ENCODE measurements around the gene MESD. TPM values are rescaled to one million over a fixed set of nuclear protein-coding genes. Genes with fewer than 3 reads are reported as not detected.

Gene MESD
- 25.5 TPM for polyA plus RNA-seq (2013, experiment 1 of 2)
- polyA plus RNA-seq (2013, experiment 2 of 2) = 26.4 TPM

GRCh38 chr15:80989518-80990478 lies at the start of gene MESD:
TSS of gene MESD (minus strand) at chr15:80989819. CDS start at chr15:80989791, 28 bp downstream.
- peak within 1 kb of the TSS; percentile 79 for H3K27ac ChIP-seq (ENCODE audit: low read depth, low read length, severe bottlenecking)
- H3K4me1 ChIP-seq (ENCODE audit: control insufficient read depth, insufficient read depth, low read length, poor library complexity, severe bottlenecking) = peaks cover 6% of the 10 kb centered on the region
- H3K36me3 ChIP-seq (ENCODE audit: control insufficient read depth, insufficient read depth, low read length) = peaks cover 4% of the 10 kb centered on the region
- H3K9me3 ChIP-seq (ENCODE audit: control insufficient read depth, low read length) = no peaks in the 10 kb centered on the region
- H3K4me3 ChIP-seq (ENCODE audit: extremely low read depth, insufficient read depth, low read length, poor library complexity, severe bottlenecking) = peak within 1 kb of the TSS; percentile 82
- 6 to 7% methylated on average over 40 to 42 of the region's 63 CpGs for WGBS, 2 experiments (ENCODE audit: insufficient coverage in 2 of 2)

DNA sequence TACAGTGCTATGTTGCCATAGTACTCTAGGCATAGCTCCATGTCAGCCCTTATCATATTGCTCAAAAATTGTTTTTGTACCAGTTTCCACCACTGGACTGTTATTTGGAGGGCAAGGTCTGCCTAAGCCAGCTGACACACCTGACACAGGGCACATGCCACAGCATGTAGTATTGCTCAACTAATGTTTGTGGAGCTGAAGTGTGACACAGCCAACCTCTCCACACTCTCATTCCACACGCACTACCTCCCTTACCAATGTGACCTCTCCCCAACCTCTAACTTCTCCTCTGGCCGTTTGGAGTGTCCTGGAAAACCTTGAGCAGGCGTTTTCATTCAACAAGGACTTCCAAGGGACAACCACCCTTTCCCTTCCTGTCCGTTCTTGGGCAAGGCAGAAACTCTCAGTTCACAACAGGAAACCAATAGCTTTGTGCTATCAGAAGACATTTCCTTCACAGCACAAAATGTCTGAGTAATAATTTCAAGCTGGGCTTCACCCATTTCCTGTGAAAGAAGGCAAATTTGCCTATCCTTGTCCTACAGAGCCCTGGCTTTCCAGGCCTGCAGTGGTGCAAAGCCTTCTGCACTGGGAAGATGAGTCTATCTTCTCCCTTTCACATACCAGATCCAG lies 49.5 kb upstream of the MESD start:
- Histone ChIP-seq H3K9me3 (ENCODE audit: control insufficient read depth, low read length) (no peaks in the 10 kb centered on the region), H3K27ac (ENCODE audit: low read depth, low read length, severe bottlenecking) (no peak overlapping the region), H3K4me3 (ENCODE audit: extremely low read depth, insufficient read depth, low read length, poor library complexity, severe bottlenecking) (no peak overlapping the region), H3K4me1 (ENCODE audit: control insufficient read depth, insufficient read depth, low read length, poor library complexity, severe bottlenecking) (no peaks in the 10 kb centered on the region), H3K36me3 (ENCODE audit: control insufficient read depth, insufficient read depth, low read length) (no peaks in the 10 kb centered on the region)
- 85 to 100% methylated on average over 1 to 4 of the region's 4 CpGs for WGBS, 2 experiments (ENCODE audit: insufficient coverage in 2 of 2)

- no peak overlapping the region for H3K4me3 ChIP-seq (ENCODE audit: extremely low read depth, insufficient read depth, low read length, poor library complexity, severe bottlenecking)
- WGBS, 2 experiments (ENCODE audit: insufficient coverage in 2 of 2) = 94 to 97% methylated on average over 7 to 8 of the region's 14 CpGs
- H3K36me3 ChIP-seq (ENCODE audit: control insufficient read depth, insufficient read depth, low read length) = no peaks in the 10 kb centered on the region
- H3K9me3 ChIP-seq (ENCODE audit: control insufficient read depth, low read length) = no peaks in the 10 kb centered on the region
- H3K4me1 ChIP-seq (ENCODE audit: control insufficient read depth, insufficient read depth, low read length, poor library complexity, severe bottlenecking) = no peaks in the 10 kb centered on the region
- no peak overlapping the region for H3K27ac ChIP-seq (ENCODE audit: low read depth, low read length, severe bottlenecking)
These were observed 48.5 kb upstream of the MESD start for GRCh38 chr15:81037952-81038743.

GRCh38 chr15:81033508-81033907 lies 43.9 kb upstream of the MESD start:
- Histone ChIP-seq H3K27ac (ENCODE audit: low read depth, low read length, severe bottlenecking) (peak overlapping the region; percentile 26), H3K9me3 (ENCODE audit: control insufficient read depth, low read length) (no peaks in the 10 kb centered on the region), H3K4me1 (ENCODE audit: control insufficient read depth, insufficient read depth, low read length, poor library complexity, severe bottlenecking) (no peaks in the 10 kb centered on the region), H3K4me3 (ENCODE audit: extremely low read depth, insufficient read depth, low read length, poor library complexity, severe bottlenecking) (no peak overlapping the region), H3K36me3 (ENCODE audit: control insufficient read depth, insufficient read depth, low read length) (no peaks in the 10 kb centered on the region)
- 55 to 89% methylated on average over 2 of the region's 2 CpGs for whole genome bisulfite sequencing, 2 experiments (ENCODE audit: insufficient coverage in 2 of 2)

GRCh38 chr15:81032818-81033217 lies 43.2 kb upstream of the MESD start:
- H3K36me3 ChIP-seq (ENCODE audit: control insufficient read depth, insufficient read depth, low read length) = no peaks in the 10 kb centered on the region
- H3K4me1 ChIP-seq (ENCODE audit: control insufficient read depth, insufficient read depth, low read length, poor library complexity, severe bottlenecking) = no peaks in the 10 kb centered on the region
- no peak overlapping the region for H3K27ac ChIP-seq (ENCODE audit: low read depth, low read length, severe bottlenecking)
- H3K4me3 ChIP-seq (ENCODE audit: extremely low read depth, insufficient read depth, low read length, poor library complexity, severe bottlenecking) = no peak overlapping the region
- no peaks in the 10 kb centered on the region for H3K9me3 ChIP-seq (ENCODE audit: control insufficient read depth, low read length)
- no CpG with 5 or more reads among the region's 1 CpG for WGBS, 2 experiments (ENCODE audit: insufficient coverage in 2 of 2)

DNA sequence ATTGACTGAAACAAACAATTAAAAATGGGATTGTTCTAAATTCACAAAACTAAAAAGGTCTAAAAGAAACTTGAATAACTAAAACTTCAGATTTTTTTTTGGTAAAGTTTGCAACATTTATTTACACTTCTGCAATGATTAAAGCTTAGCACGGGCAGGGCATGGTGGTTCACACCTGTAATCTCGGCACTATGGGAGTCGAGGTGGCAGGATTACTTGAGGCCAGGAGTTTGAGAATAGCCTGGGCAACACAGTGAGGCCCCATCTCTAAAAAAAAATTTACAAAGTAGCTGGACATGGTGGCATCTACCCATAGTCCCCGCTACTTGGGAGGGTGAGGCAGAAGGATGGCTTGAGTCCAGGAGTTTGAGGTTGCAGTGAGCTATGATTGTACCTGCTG lies 42.7 kb upstream of the MESD start:
- 85 to 94% methylated on average over 2 to 3 of the region's 4 CpGs for WGBS, 2 experiments (ENCODE audit: insufficient coverage in 2 of 2)
- Histone ChIP-seq H3K9me3 (ENCODE audit: control insufficient read depth, low read length) (no peaks in the 10 kb centered on the region), H3K36me3 (ENCODE audit: control insufficient read depth, insufficient read depth, low read length) (no peaks in the 10 kb centered on the region), H3K27ac (ENCODE audit: low read depth, low read length, severe bottlenecking) (no peak overlapping the region), H3K4me1 (ENCODE audit: control insufficient read depth, insufficient read depth, low read length, poor library complexity, severe bottlenecking) (no peaks in the 10 kb centered on the region), H3K4me3 (ENCODE audit: extremely low read depth, insufficient read depth, low read length, poor library complexity, severe bottlenecking) (no peak overlapping the region)

DNA sequence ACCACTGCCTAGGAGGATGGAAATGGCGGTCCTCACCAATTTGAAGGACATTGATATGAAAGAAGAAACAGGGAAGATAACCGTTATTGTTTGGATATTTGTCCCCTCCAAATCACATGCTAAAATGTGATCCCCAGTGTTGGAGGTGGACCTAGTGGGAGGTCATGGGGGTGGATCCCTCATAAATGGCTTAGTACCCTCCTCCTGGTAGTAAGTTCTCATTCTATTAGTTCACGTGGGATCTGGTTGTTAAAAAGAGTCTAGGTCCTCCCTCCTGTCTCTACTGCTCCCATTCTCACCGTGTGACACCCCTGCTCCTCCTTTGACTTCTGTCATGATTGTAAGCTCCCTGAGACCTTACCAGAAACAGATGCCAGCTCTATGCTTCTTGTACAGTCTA lies 41.6 kb upstream of the MESD start:
- no peaks in the 10 kb centered on the region for H3K36me3 ChIP-seq (ENCODE audit: control insufficient read depth, insufficient read depth, low read length)
- no peak overlapping the region for H3K4me3 ChIP-seq (ENCODE audit: extremely low read depth, insufficient read depth, low read length, poor library complexity, severe bottlenecking)
- no peak overlapping the region for H3K27ac ChIP-seq (ENCODE audit: low read depth, low read length, severe bottlenecking)
- 89 to 91% methylated on average over 3 to 4 of the region's 4 CpGs for WGBS, 2 experiments (ENCODE audit: insufficient coverage in 2 of 2)
- no peaks in the 10 kb centered on the region for H3K9me3 ChIP-seq (ENCODE audit: control insufficient read depth, low read length)
- peaks cover 3% of the 10 kb centered on the region for H3K4me1 ChIP-seq (ENCODE audit: control insufficient read depth, insufficient read depth, low read length, poor library complexity, severe bottlenecking)

GRCh38 chr15:81030301-81030750 lies 40.7 kb upstream of the MESD start:
- WGBS, 2 experiments (ENCODE audit: insufficient coverage in 2 of 2) = 92 to 93% methylated on average over 2 of the region's 3 CpGs
- Histone ChIP-seq H3K9me3 (ENCODE audit: control insufficient read depth, low read length) (no peaks in the 10 kb centered on the region), H3K36me3 (ENCODE audit: control insufficient read depth, insufficient read depth, low read length) (no peaks in the 10 kb centered on the region), H3K4me3 (ENCODE audit: extremely low read depth, insufficient read depth, low read length, poor library complexity, severe bottlenecking) (no peak overlapping the region), H3K27ac (ENCODE audit: low read depth, low read length, severe bottlenecking) (no peak overlapping the region), H3K4me1 (ENCODE audit: control insufficient read depth, insufficient read depth, low read length, poor library complexity, severe bottlenecking) (peaks cover 3% of the 10 kb centered on the region)

DNA sequence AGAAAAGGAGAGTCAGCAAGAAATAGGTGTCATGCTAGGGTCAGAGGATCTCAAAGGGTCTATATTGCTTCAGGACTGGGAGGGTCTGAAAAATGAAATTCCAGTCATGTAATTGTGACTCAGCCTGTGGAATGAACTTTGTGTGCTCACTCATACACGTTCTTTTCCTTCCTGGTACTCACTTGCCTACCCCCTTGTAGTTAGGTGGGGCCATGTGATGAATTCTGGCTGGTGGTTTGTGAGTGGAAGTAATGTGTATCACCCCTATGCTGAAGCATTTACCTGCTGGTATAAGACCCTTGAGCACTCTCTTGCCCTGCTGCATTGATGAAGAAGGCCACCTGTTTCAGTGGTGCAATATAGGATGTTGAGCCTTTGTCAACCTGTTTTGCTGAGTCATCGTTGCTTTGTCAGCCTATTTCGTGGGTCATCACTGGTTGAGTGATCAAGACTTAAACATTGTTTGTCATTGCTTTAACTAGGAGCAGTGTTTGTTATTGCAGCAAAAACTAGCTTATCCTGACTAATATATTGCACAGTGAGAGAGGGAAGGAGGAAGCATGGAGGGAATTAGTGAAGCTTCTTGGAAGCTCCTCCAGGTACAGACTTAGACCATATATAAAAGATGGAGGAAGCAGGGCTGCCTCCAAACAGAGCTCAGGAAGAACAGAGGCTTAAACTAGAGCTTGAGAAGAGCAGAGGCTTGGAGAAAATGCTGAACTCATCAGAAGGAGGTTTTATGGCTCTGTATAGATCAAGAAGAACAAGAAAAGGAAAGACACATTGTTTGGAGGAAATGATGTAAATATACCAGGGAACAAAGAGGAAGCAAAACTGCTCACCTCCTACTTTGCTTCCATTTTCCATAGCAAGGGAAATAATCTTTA lies 40.0 kb upstream of the MESD start:
- WGBS, 2 experiments (ENCODE audit: insufficient coverage in 2 of 2) = 79 to 95% methylated on average over 2 of the region's 3 CpGs
- Histone ChIP-seq H3K4me3 (ENCODE audit: extremely low read depth, insufficient read depth, low read length, poor library complexity, severe bottlenecking) (no peak overlapping the region), H3K36me3 (ENCODE audit: control insufficient read depth, insufficient read depth, low read length) (no peaks in the 10 kb centered on the region), H3K27ac (ENCODE audit: low read depth, low read length, severe bottlenecking) (no peak overlapping the region), H3K4me1 (ENCODE audit: control insufficient read depth, insufficient read depth, low read length, poor library complexity, severe bottlenecking) (peaks cover 5% of the 10 kb centered on the region), H3K9me3 (ENCODE audit: control insufficient read depth, low read length) (no peaks in the 10 kb centered on the region)

Data from mesodermal cell (in vitro differentiated cells).